ENCODE measurements around the gene IGSF6. TPM values are rescaled to one million over a fixed set of nuclear protein-coding genes. Genes with fewer than 3 reads are reported as not detected.

IGSF6 gene
- total and polyA plus RNA-seq, 2 of the 8 experiments (the other 6 are each of a cell fraction or from before 2014, with no cell fraction given), result not detected

DNA sequence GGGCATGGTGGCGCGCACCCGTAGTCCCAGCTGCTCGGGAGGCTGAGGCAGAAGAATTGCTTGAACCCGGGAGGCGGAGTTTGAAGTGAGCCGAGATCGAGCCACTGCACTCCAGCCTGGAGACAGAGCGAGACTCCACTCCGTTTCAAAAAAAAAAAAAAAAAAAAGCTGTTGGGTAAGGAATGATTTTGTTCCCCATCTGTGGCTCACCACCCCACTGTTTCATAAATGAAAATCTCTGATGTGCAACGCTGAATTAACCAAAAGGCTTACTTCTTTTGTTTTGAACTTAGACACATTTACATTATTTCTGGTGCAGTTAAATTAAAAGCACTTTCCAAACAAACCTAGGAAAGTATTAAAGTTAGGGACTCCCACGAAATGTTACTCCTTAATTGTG, 54.2 kb downstream of the IGSF6 start:
- Histone ChIP-seq H3K4me3 (ENCODE audit: extremely low read depth in 1 of 4, insufficient read depth in 2 of 4, low read depth in 3 of 4, low read length in 4 of 4) (peak overlapping the region; percentile 61 to 99 (median 88); a peak in 5 of 8 replicates), H2AK5ac (ENCODE audit: low read depth, low read length) (no peak overlapping the region), H4K91ac (replicated peaks; ENCODE audit: insufficient read length, low read length) (no peak overlapping the region), H3K14ac (ENCODE audit: insufficient read length) (no peak overlapping the region), H4K5ac (ENCODE audit: insufficient read length, low read depth, low read length) (no peak overlapping the region), H2AFZ (ENCODE audit: low read length) (peak overlapping the region; percentile 96; the same call in 1 of the 2 replicates), H3K23me2 (ENCODE audit: low read depth, low read length) (peaks cover 8% of the 10 kb centered on the region), H3K79me2 (ENCODE audit: control insufficient read depth in 1 of 2, insufficient read depth in 2 of 2, low read length in 2 of 2) (peaks cover 3 to 31% of the 10 kb centered on the region in 2 experiments; a peak in 3 of 4 replicates), H2BK20ac (ENCODE audit: low read length) (no peak overlapping the region), H3K79me1 (ENCODE audit: low read depth, low read length) (no peaks in the 10 kb centered on the region), H2BK5ac (ENCODE audit: low read depth, low read length) (no peak overlapping the region), H3K36me3 (ENCODE audit: control insufficient read depth in 2 of 4, insufficient read depth in 4 of 4, low read length in 3 of 4) (no peaks in the 10 kb centered on the region), H3K23ac (ENCODE audit: insufficient read length) (no peak overlapping the region), H3K27ac (ENCODE audit: low read depth, low read length) (no peak overlapping the region), H2BK120ac (replicated peaks; ENCODE audit: low read depth, low read length) (no peak overlapping the region), H2BK15ac (ENCODE audit: low read length) (no peak overlapping the region), H3K9me3 (ENCODE audit: insufficient read depth in 2 of 2, low read depth in 1 of 2, low read length in 1 of 2) (no peaks in the 10 kb centered on the region), H3K27me3 (replicated peaks in 1 of 4; ENCODE audit: control insufficient read depth in 3 of 4, extremely low read depth in 1 of 4, insufficient read depth in 3 of 4, low read length in 3 of 4) (no peaks in the 10 kb centered on the region), H3K4me2 (ENCODE audit: insufficient read depth in 1 of 2, low read depth in 2 of 2, low read length in 2 of 2) (peak overlapping the region; percentile 84 to 87), H3K4ac (replicated peaks; ENCODE audit: insufficient read length, low read depth, low read length) (no peak overlapping the region), H2BK12ac (ENCODE audit: low read depth, low read length) (no peak overlapping the region), H3K4me1 (replicated peaks in 1 of 4; ENCODE audit: control insufficient read depth in 3 of 4, insufficient read depth in 4 of 4, low read length in 3 of 4) (peaks cover 0 to 4% (median 0%) of the 10 kb centered on the region in 4 experiments; a peak in 2 of 7 replicates), H3K56ac (replicated peaks; ENCODE audit: insufficient read length, low read depth, low read length) (no peak overlapping the region), H3K18ac (ENCODE audit: extremely low read depth, low read length) (no peak overlapping the region), H4K8ac (ENCODE audit: extremely low read depth, insufficient read depth, low read length) (no peak overlapping the region), H4K20me1 (replicated peaks in 1 of 2; ENCODE audit: control insufficient read depth in 1 of 2, insufficient read depth in 2 of 2, low read length in 2 of 2) (peaks cover 0 to 2% of the 10 kb centered on the region in 2 experiments), H3K9ac (replicated peaks in 1 of 4; ENCODE audit: extremely low read depth in 1 of 4, low read depth in 3 of 4, low read length in 3 of 4) (peak overlapping the region in 2 of 4 experiments; percentile 38 to 76; a peak in 2 of 7 replicates)
- ChIA-PET CTCF (ENCODE audit: partially characterized antibody) (interaction anchor here (1.5 kb wide), 2 partner anchors 15 to 43 kb away, joined by 5 read pairs; no protein-coding TSS in a partner anchor), POLR2A (ENCODE audit: partially characterized antibody) (interaction anchor here (0.7 to 1.2 kb wide), 5 partner anchors 9 to 117 kb away, joined by 3 to 5 read pairs (median 4); no protein-coding TSS in a partner anchor)
- TF ChIP-seq RNF2 (IDR thresholded peaks at IDR 0.05; ENCODE audit: borderline replicate concordance, low read depth, low read length, missing control alignments, poor library complexity, severe bottlenecking) (no peak), SP4 (IDR thresholded peaks at IDR 0.05; ENCODE audit: low read length) (no peak), TEAD4 (IDR thresholded peaks at IDR 0.05; ENCODE audit: low read depth, low read length) (no peak), HDAC2 (IDR thresholded peaks at IDR 0.05; ENCODE audit: borderline replicate concordance in 1 of 2, low read depth in 2 of 2, low read length in 2 of 2) (no peak), TAF1 (IDR thresholded peaks at IDR 0.05; ENCODE audit: low read depth, low read length) (no peak), RXRA (IDR thresholded peaks at IDR 0.05; ENCODE audit: insufficient read depth, low read depth, low read length) (no peak), POLR2AphosphoS5 (IDR thresholded peaks at IDR 0.05; ENCODE audit: low read depth, low read length) (no peak), SP1 (IDR thresholded peaks at IDR 0.05; ENCODE audit: low read depth, low read length) (no peak), BCL11A (IDR thresholded peaks at IDR 0.05; ENCODE audit: low read depth in 2 of 2, low read length in 2 of 2) (no peak), YY1 (IDR thresholded peaks at IDR 0.05; ENCODE audit: low read depth, low read length) (no peak)
- TF ChIP-seq, protein P1, sequence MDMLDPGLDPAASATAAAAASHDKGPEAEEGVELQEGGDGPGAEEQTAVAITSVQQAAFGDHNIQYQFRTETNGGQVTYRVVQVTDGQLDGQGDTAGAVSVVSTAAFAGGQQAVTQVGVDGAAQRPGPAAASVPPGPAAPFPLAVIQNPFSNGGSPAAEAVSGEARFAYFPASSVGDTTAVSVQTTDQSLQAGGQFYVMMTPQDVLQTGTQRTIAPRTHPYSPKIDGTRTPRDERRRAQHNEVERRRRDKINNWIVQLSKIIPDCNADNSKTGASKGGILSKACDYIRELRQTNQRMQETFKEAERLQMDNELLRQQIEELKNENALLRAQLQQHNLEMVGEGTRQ (IDR thresholded peaks at IDR 0.05; ENCODE audit: low read length), result no peak
- DNase-seq (ENCODE audit: low read depth in 1 of 2, low spot score in 2 of 2), result no peak
- 92% methylated on average over 12 of the region's 12 CpGs; no CpG with 5 or more reads in 1 of the 2 experiments for WGBS, 2 experiments (ENCODE audit: extremely low coverage in 1 of 2, insufficient coverage in 1 of 2, insufficient read length in 1 of 2, insufficient replicate concordance in 2 of 2, low coverage in 1 of 2, low lambda C conversion rate in 2 of 2, missing lambda C conversion rate in 1 of 2)
- no peak for FAIRE-seq
